Measurements from ENCODE around the gene TSGA10. TPM values are rescaled to one million over a fixed set of nuclear protein-coding genes. Genes with fewer than 3 reads are reported as not detected.

The TSGA10 gene
- polyA plus RNA-seq, 3 donors from 2014 or later = 7.9 to 15.9 (median 11.0) TPM

DNA sequence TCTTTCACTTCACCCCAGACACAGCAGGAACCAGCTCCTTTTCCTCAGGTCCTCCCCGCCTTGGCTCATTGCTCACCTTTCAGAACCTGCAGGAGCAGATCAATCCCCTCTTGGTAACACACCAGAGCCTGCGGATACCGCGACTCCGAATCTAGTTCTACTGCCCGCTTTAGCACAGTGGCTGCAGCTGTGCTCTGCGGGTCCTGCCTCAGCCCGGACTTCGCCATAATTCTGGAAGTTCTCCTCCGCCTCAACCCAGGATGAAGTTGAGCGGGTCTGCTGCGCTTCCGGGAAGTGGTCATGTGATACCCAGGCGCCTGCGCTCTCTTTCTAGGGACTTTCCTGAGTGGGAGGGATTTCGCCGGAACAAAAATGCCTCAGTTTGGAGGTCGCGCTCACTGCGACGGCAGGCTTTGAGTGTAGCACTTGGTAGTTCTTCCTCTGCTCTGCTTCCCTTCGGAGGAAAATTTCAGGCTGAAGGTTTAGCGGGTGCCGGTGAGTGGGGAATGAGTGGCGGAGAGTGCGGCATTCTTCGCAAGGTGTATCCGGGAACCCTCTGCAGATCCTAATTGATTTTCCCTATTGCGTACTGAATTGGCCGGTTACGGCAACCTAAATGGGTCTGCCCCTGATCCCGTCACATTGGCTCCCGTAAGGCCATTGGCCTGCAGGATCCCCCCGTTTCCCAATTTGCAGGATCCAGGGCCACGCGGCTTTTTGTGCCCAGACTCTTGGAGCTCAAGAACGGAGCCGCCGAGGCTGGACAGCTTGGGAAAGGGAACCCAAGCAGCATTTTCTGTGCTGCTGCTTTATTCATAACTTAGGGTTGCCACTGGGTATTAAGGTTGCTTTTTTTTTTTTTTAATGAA is 26.2 kb upstream of the TSGA10 start, which contains the start of the genes MITD1 and MRPL30:
Gene MITD1 (minus strand): TSS at position 304 of the 869 bp plus-strand sequence. CDS start 77 bp downstream, at position 227.
Gene MRPL30 (plus strand): TSS at position 430 of the 869 bp plus-strand sequence. CDS start 5,020 bp downstream, outside the sequence.
- no peaks in the 10 kb centered on the region for H3K9me3 Mint-ChIP-seq
- peak within 1 kb of the TSS; percentile 98 to 100 (median 99) for H3K4me3 Mint-ChIP-seq
- peaks cover 6 to 7% (median 7%) of the 10 kb centered on the region in 3 donors for H3K27me3 Mint-ChIP-seq (ENCODE audit: low read depth in 3 of 3)
- no peaks in the 10 kb centered on the region for H3K36me3 Mint-ChIP-seq
- H3K27ac Mint-ChIP-seq = peak within 1 kb of the TSS; percentile 96 to 99 (median 98)
- peaks cover 54 to 75% of the 10 kb centered on the region in 2 donors for H3K4me1 Mint-ChIP-seq
- DNase-seq = peak; percentile 89 to 90 (median 89)

- no peak overlapping the region for H3K4me3 Mint-ChIP-seq
- H3K36me3 Mint-ChIP-seq = peaks cover 4 to 29% (median 7%) of the 10 kb centered on the region in 3 donors
- no peaks in the 10 kb centered on the region for H3K9me3 Mint-ChIP-seq
- H3K27me3 Mint-ChIP-seq (ENCODE audit: low read depth in 3 of 3) = no peaks in the 10 kb centered on the region
- no peak overlapping the region for H3K27ac Mint-ChIP-seq
- peaks cover 10 to 36% of the 10 kb centered on the region in 2 donors for H3K4me1 Mint-ChIP-seq
- DNase-seq = no peak
Measured at GRCh38 chr2:99171377-99172140, 16.8 kb upstream of the TSGA10 start.

DNA sequence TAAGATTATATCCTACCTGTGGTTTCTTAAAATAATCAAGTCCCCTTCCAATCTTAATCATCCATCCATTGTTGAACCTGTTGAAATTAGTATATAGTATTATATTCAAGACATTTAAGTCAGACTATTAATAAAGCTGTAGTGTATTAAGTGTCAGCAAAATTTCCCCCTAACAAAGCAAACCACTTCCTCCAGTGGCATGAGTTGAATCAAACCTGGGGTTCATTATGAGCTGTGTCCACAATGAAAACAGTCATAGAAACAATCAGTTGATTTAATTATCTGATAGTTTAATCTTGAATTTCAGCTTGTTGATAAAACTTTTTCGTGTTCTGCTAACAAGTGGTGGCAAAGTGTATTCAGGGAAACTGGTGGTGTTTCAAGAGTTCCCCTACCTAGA is 14.8 kb upstream of the TSGA10 start:
- Mint-ChIP-seq H3K4me3 (no peak overlapping the region), H3K36me3 (peaks cover 4 to 29% (median 7%) of the 10 kb centered on the region in 3 donors), H3K4me1 (peaks cover 0 to 26% of the 10 kb centered on the region in 2 donors), H3K27me3 (ENCODE audit: low read depth in 3 of 3) (peaks cover 0 to 1% (median 0%) of the 10 kb centered on the region in 3 donors), H3K27ac (peak overlapping the region in 1 of 6 donors; percentile 55), H3K9me3 (no peaks in the 10 kb centered on the region)
- no peak for DNase-seq

- Mint-ChIP-seq H3K27ac (peak overlapping the region in 2 of 6 donors; percentile 3 to 5), H3K36me3 (peaks cover 4 to 26% (median 4%) of the 10 kb centered on the region in 3 donors), H3K27me3 (ENCODE audit: low read depth in 3 of 3) (peaks cover 0 to 1% (median 0%) of the 10 kb centered on the region in 3 donors), H3K4me3 (no peak overlapping the region), H3K4me1 (peaks cover 0 to 20% of the 10 kb centered on the region in 2 donors), H3K9me3 (no peaks in the 10 kb centered on the region)
- no peak for DNase-seq
Measured at GRCh38 chr2:99166218-99166617, 11.5 kb upstream of the TSGA10 start.

DNA sequence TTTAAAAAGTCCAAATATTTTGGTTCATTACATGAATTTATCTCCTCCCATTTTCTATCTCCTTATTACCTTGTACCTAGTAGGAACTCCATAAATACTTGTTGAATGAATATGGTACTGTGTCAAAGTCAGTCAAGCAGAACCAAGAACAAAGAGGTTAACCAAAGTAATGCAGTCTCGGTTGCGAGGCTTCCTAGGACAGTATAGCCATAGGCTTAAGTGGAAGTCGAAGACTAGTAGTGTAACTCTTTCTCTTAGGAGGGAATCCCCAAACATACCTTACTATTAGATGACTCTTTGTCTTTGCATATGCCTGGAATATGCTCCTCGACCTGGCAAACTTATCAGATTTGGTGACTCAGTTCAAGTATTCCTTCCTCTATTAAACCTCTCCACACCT is 4.9 kb upstream of the TSGA10 start:
- no peaks in the 10 kb centered on the region for H3K9me3 Mint-ChIP-seq
- peak overlapping the region; percentile 1 to 71 (median 63) for H3K27ac Mint-ChIP-seq
- peaks cover 4 to 10% (median 6%) of the 10 kb centered on the region in 3 donors for H3K27me3 Mint-ChIP-seq (ENCODE audit: low read depth in 3 of 3)
- peaks cover 10 to 23% (median 12%) of the 10 kb centered on the region in 3 donors for H3K36me3 Mint-ChIP-seq
- H3K4me1 Mint-ChIP-seq = peaks cover 11 to 30% of the 10 kb centered on the region in 2 donors
- no peak overlapping the region for H3K4me3 Mint-ChIP-seq
- no peak for DNase-seq

DNA sequence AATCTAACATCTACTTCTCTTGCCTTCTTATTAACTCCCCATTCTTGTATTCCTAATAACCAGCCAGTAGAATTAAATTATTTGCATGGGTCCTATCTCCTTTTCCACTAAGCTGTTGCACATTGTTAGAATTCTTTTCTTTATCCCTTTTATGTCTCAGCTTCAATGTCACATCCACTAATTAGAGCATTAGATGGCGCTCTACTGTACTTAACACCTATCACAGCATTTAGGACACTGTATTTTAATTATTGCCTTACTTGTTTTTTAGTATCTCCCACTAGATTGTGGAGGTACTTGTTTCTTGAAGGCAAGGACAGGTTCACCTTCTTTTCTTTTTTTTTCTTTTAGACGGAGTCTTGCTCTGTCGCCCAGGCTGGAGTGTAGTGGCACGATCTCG is 3.9 kb upstream of the TSGA10 start:
- Mint-ChIP-seq H3K4me1 (peaks cover 11 to 40% of the 10 kb centered on the region in 2 donors), H3K4me3 (no peak overlapping the region), H3K27ac (peak overlapping the region in 5 of 6 donors; percentile 24 to 91 (median 65)), H3K9me3 (no peaks in the 10 kb centered on the region), H3K36me3 (peaks cover 10 to 19% (median 12%) of the 10 kb centered on the region in 3 donors), H3K27me3 (ENCODE audit: low read depth in 3 of 3) (peaks cover 4 to 17% (median 7%) of the 10 kb centered on the region in 3 donors)
- DNase-seq = no peak

- Mint-ChIP-seq H3K4me3 (peak overlapping the region in 2 of 5 donors; percentile 6 to 35), H3K4me1 (peaks cover 11 to 40% of the 10 kb centered on the region in 2 donors), H3K27ac (peak overlapping the region in 2 of 6 donors; percentile 83 to 97), H3K9me3 (no peaks in the 10 kb centered on the region), H3K27me3 (ENCODE audit: low read depth in 3 of 3) (peaks cover 4 to 17% (median 7%) of the 10 kb centered on the region in 3 donors), H3K36me3 (peaks cover 10 to 18% (median 12%) of the 10 kb centered on the region in 3 donors)
- no peak for DNase-seq
Measured at GRCh38 chr2:99156891-99157290, 2.1 kb upstream of the TSGA10 start.

DNA sequence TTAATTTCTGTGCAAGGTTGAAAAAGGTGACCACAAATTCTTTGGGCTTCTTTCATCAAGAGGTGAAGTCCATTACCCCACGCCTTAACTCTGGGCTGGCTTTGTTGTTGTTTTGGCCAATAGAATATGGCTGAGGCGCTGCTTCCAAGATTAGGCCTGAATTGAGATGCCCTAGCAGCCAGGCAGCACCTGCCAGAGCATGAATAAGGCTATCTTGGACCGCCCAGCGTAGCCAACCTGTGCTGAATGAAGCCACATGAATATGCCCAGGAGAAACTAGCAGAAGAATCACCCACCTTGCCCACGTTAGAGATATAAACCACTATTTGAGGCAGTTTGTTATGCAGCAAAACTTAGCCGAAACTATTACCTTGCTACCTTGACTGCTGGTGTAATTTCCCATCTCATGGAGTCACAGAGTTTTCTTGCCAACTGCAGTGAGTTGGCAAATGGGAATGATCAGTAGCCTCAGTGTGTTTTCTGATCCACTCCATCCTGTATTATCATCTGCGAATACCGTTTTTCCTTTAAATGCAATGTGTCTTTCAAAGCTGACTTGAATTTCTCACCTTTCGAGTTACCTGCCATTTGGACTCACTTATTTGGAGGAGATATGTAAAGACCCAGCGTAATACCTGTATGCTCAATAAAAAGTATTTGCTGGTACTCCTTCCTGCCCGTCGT is 679 bp downstream of the TSGA10 start:
- Mint-ChIP-seq H3K4me1 (peaks cover 5 to 37% of the 10 kb centered on the region in 2 donors), H3K9me3 (no peaks in the 10 kb centered on the region), H3K36me3 (peaks cover 4 to 14% (median 7%) of the 10 kb centered on the region in 3 donors), H3K27ac (peak overlapping the region in 1 of 6 donors; percentile 97), H3K4me3 (no peak overlapping the region), H3K27me3 (ENCODE audit: low read depth in 3 of 3) (peaks cover 4 to 17% (median 7%) of the 10 kb centered on the region in 3 donors)
- no peak for DNase-seq

GRCh38 chr2:99152199-99152895 is 2.4 kb downstream of the TSGA10 start:
- H3K9me3 Mint-ChIP-seq = no peaks in the 10 kb centered on the region
- H3K27ac Mint-ChIP-seq = no peak overlapping the region
- peaks cover 3 to 7% (median 4%) of the 10 kb centered on the region in 3 donors for H3K36me3 Mint-ChIP-seq
- no peak overlapping the region for H3K4me3 Mint-ChIP-seq
- H3K27me3 Mint-ChIP-seq (ENCODE audit: low read depth in 3 of 3) = peaks cover 4 to 17% (median 7%) of the 10 kb centered on the region in 3 donors
- peaks cover 0 to 33% of the 10 kb centered on the region in 2 donors for H3K4me1 Mint-ChIP-seq
- DNase-seq = no peak

GRCh38 chr2:99150706-99151105 is 4.0 kb downstream of the TSGA10 start:
- no peak overlapping the region for H3K27ac Mint-ChIP-seq
- no peaks in the 10 kb centered on the region for H3K9me3 Mint-ChIP-seq
- H3K4me1 Mint-ChIP-seq = peaks cover 0 to 19% of the 10 kb centered on the region in 2 donors

GRCh38 chr2:99141110-99142108 is 13.3 kb downstream of the TSGA10 start, which contains the start of gene C2orf15:
Gene C2orf15 (plus strand): TSS chr2:99141707. CDS start chr2:99150559, 8,852 bp downstream.
- Mint-ChIP-seq H3K36me3 (peaks cover 0 to 4% (median 0%) of the 10 kb centered on the region in 3 donors), H3K4me1 (peaks cover 12 to 26% of the 10 kb centered on the region in 2 donors), H3K9me3 (no peaks in the 10 kb centered on the region), H3K27ac (peak within 1 kb of the TSS; percentile 95 to 98 (median 96)), H3K27me3 (ENCODE audit: low read depth in 3 of 3) (peaks cover 8 to 11% (median 10%) of the 10 kb centered on the region in 3 donors), H3K4me3 (peak within 1 kb of the TSS; percentile 92 to 98 (median 96))
- peak; percentile 95 to 96 (median 95) for DNase-seq

More at GRCh38 chr2:99150706-99151105, 4.0 kb downstream of the TSGA10 start:
- no peak for DNase-seq
- H3K4me3 Mint-ChIP-seq = no peak overlapping the region
- peaks cover 4 to 17% (median 7%) of the 10 kb centered on the region in 3 donors for H3K27me3 Mint-ChIP-seq (ENCODE audit: low read depth in 3 of 3)
- H3K36me3 Mint-ChIP-seq = peaks cover 0 to 4% (median 3%) of the 10 kb centered on the region in 3 donors
